Uterus (tissue), 4 donors: ENCODE measurements around the gene RPL21. TPM values are rescaled to one million over a fixed set of nuclear protein-coding genes. Genes with fewer than 3 reads are reported as not detected.
"Not testable (repeated sequence)": the region's sequence is repeated elsewhere in the genome, so short reads cannot be mapped to it uniquely, and the experiment has no call there.

Experiments used
- DNase-seq, 2 donors: peaks; one replicate each; pipeline ENCODE4 v3.0.0-alpha.2; 2019 to 2020
- H3K27ac ChIP-seq, 2 donors: fragments of 200-600 bp; sonication (generic); 1 replicate in 1 of 2; 2 replicates in 1 of 2; pipeline ENCODE4 v1.5.1; 2016 to 2018
- H3K27me3 ChIP-seq, 2 donors: fragments of 200-600 bp; sonication (generic); one replicate each; pipeline ENCODE4 v1.5.1; 2018 to 2019; ENCODE audit warnings: control low read depth in 1 of 2
- H3K36me3 ChIP-seq, 2 donors: fragments of 200-600 bp; sonication (generic); one replicate each; pipeline ENCODE4 v1.5.1; 2019; ENCODE audit warnings: control low read depth in 1 of 2
- H3K4me1 ChIP-seq, 2 donors: fragments of 200-600 bp; sonication (generic); one replicate each; pipeline ENCODE4 v1.5.1; 2018 to 2019; ENCODE audit warnings: control low read depth in 1 of 2
- H3K4me3 ChIP-seq, 2 donors: fragments of 200-600 bp; sonication (generic); 1 replicate in 1 of 2; 2 replicates in 1 of 2; pipeline ENCODE4 v1.5.1; 2018 to 2019; ENCODE audit warnings: mild to moderate bottlenecking in 1 of 2
- H3K9me3 ChIP-seq, 2 donors: fragments of 200-600 bp; sonication (generic); one replicate each; pipeline ENCODE4 v1.5.1; 2019; ENCODE audit warnings: control low read depth in 1 of 2
- CTCF ChIP-seq, 4 experiments: fragments of 200-600 bp in 2 of 4; fragments of 450-650 bp in 2 of 4; sonication (generic) in 2 of 4; IDR thresholded peaks; one replicate each; pipeline ENCODE4 v1.5.1; 2016 to 2019; ENCODE audit warnings: antibody characterized with exemption in 4 of 4, mild to moderate bottlenecking in 2 of 4, moderate library complexity in 1 of 4
- POLR2A ChIP-seq, 2 donors: fragments of 450-650 bp; IDR thresholded peaks; one replicate each; pipeline ENCODE4 v1.6.1; 2016; ENCODE audit warnings: antibody characterized with exemption in 2 of 2, mild to moderate bottlenecking in 1 of 2, moderate library complexity in 1 of 2
- intact Hi-C: fragments of 100-400 bp; cut with DNase I; formaldehyde crosslinking; loops from one replicate; pipeline ENCODE4 v1.15.1; 2023; ENCODE audit warnings: low total_unique reads
- total RNA-seq, 4 donors: library from RNA; depleted of rRNA in 3 of 4; stranded (reverse); fragments of >200 nt in 3 of 4; gene quantifications; one replicate each; pipeline versions ENCODE4 v1.1.0 to v1.2.4, GENCODE V29; 2014 to 2023
- donor health status: DM: yes; HTN: yes; CAD: no.

The RPL21 gene
- total RNA-seq, 4 donors from 2014 or later: 816 to 2,598 (median 1,942) TPM

DNA sequence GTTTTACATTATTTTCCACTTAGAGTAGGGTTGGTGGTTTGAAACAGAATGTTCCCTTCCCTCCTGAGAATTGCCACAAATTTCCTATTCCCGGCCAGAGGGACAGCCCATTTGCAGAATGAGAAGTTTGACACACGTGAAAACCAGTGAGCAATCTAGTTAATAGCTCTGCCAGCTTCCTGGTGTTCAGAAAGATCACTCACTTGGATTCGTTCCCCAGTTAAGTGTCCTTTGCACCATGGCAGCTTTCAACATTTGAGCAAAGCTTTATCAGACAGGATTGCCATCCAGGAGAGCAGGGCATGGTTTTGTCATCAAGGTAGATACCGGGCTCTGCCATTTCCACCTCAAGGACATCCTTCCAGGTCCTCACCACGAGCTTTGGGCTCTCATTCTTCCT is 47.5 kb downstream of the RPL21 start:
- Histone ChIP-seq H3K27me3 (no peaks in the 10 kb centered on the region), H3K36me3 (no peaks in the 10 kb centered on the region), H3K27ac (no peak overlapping the region), H3K4me1 (no peaks in the 10 kb centered on the region), H3K4me3 (no peak overlapping the region), H3K9me3 (no peaks in the 10 kb centered on the region)
- intact Hi-C loops: no loop called here
- DNase-seq: no peak
- TF ChIP-seq CTCF (IDR thresholded peaks at IDR 0.05): no peak
- TF ChIP-seq POLR2A (IDR thresholded peaks at IDR 0.05): no peak

DNA sequence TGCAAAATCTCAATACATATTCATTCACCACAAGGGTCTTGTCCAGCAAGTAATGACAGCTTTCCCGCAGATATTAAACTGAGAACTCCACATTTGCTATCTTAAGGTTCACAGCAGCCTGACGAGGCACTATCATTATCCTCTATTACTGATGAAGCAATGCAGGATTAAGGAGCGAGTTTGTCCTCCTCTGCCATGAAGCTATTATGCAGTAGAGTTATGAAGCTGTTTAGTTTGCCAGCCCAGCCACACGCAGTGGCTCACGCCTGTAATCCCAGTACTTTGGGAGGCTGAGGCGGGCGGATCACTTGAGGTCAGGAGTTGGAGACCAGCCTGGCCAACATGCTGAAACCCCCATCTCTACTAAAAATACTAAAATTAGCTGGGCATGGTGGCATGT is 49.0 kb downstream of the RPL21 start:
- H3K27ac ChIP-seq, H3K9me3 ChIP-seq, H3K36me3 ChIP-seq, H3K4me3 ChIP-seq, H3K4me1 ChIP-seq, intact Hi-C loops, DNase-seq, H3K27me3 ChIP-seq: not testable (repeated sequence)

DNA sequence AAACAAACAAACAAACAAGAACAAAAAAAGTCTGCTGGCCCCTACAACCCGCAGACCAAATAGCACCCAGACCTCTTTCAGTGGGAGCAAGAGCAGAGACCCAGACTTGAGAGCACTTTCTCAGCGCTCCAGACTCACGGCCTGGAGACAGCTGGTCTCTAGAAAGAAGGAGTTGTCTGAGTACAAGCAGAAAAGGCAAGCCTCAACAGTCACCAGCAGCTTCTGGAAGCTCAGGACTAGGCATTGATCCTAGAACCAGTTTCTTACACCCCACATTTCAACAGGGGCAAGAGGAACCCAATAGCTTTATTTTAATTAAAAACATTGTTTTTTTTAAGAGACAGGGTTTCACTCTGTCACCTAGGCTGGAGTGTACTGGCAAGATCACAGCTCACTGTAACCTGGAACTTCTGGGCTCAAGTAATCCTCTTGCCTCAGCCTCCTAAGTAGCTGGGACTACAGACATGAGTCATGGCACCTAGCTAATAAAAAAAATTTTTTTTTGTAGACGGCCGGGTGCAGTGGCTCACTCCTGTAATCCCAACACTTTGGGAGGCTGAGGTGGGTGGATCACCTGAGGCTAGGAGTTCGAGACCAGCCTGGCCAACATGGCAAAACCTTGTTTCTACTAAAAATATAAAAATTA is 49.7 kb downstream of the RPL21 start:
- DNase-seq: no peak
- Histone ChIP-seq H3K4me1 (no peaks in the 10 kb centered on the region), H3K9me3 (no peaks in the 10 kb centered on the region), H3K27ac (no peak overlapping the region), H3K36me3 (no peaks in the 10 kb centered on the region), H3K4me3 (no peak overlapping the region), H3K27me3 (no peaks in the 10 kb centered on the region)
- intact Hi-C loops: no loop called here
- no peak for TF ChIP-seq POLR2A (IDR thresholded peaks at IDR 0.05)
- no peak for TF ChIP-seq CTCF (IDR thresholded peaks at IDR 0.05)

DNA sequence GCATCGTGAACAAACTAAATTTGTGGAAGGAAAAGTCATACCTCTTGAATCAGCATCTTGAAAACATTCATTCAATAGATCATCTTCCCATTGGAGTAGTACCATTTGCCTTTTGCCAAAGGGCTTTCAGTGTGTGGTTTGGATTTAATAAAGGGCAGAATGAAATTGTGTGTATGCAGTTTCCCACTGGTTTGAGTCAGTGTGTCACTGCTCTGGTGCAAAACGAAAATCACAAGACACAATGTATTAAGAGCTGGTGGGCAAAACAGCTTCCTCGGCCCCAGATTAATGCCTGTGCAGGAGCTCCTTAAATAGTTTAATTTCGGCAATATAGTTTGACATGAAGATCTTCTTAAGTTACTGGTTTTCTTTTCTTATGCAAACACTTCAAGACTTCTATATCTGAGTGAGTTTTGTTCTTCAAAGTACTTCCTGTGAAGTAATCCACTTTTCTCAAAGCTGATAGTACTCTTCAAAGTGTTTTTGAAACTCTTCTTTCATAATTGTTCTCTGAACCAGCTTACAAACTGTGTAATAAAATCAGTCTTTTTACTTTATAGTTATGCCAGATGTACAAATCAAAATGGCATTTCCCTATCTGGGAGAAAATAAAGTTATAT is 51.4 kb downstream of the RPL21 start:
- no peak for DNase-seq
- Histone ChIP-seq H3K27ac (no peak overlapping the region), H3K4me3 (no peak overlapping the region), H3K4me1 (no peaks in the 10 kb centered on the region), H3K27me3 (no peaks in the 10 kb centered on the region), H3K9me3 (no peaks in the 10 kb centered on the region), H3K36me3 (no peaks in the 10 kb centered on the region)
- TF ChIP-seq POLR2A (IDR thresholded peaks at IDR 0.05): no peak
- TF ChIP-seq CTCF (IDR thresholded peaks at IDR 0.05): no peak
- intact Hi-C loops: no loop called here

DNA sequence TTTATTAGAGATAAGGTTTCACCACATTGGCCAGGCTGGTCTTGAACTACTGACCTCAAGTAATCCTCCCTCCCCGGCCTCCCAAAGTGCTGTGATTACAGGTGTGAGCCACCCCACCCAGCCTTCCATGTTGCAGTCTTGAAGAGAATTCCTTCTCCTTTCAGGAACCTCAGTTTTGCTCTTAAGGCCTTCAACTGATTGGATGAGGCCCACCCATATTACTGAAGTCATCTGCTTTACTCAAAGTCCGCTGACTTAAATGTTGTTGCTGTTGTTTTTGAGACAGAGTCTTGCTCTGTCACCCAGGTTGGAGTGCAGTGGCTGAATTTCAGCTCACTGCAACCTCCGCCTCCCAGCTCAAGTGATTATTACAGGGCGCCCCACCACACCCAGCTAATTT is 52.7 kb downstream of the RPL21 start:
- TF ChIP-seq POLR2A (IDR thresholded peaks at IDR 0.05) (no peak), CTCF (IDR thresholded peaks at IDR 0.05) (no peak)
- Histone ChIP-seq H3K9me3 (no peaks in the 10 kb centered on the region), H3K27me3 (no peaks in the 10 kb centered on the region), H3K36me3 (no peaks in the 10 kb centered on the region), H3K27ac (no peak overlapping the region), H3K4me3 (no peak overlapping the region), H3K4me1 (no peaks in the 10 kb centered on the region)
- intact Hi-C loops: no loop called here
- DNase-seq: no peak
